VCaP (cell line): ENCODE data around the gene PDE4A.

Source experiments
- H3K27ac ChIP-seq: fragments of 450-650 bp; 2 replicates; pipeline ENCODE4 v1.5.1; 2017
- TF ChIP-seq, protein P1 (sequence below): fragments of 450-650 bp; conservative IDR thresholded peaks from 2 replicates; pipeline ENCODE4 v1.5.1; 2017; ENCODE audit warnings: mild to moderate bottlenecking, moderate library complexity

The PDE4A gene

DNA sequence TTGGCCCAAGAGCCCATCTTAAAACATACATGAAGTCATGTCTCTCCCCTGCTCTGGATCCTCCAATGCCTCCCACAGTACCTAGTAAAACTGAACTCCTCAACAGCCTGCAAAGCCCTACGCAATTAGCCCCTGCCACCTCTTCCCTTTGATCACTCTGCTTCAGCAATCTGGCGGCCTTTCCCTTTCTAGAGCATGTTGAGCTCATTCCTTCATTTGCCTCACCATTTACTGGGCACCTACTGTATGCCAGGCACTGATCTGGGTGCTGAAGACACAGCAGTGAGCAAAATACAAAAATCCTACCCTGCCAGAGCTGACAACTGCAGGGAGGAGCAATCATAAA, 79.9 kb downstream of the PDE4A start:
- no peak overlapping the region for H3K27ac ChIP-seq
- TF ChIP-seq, protein P1, sequence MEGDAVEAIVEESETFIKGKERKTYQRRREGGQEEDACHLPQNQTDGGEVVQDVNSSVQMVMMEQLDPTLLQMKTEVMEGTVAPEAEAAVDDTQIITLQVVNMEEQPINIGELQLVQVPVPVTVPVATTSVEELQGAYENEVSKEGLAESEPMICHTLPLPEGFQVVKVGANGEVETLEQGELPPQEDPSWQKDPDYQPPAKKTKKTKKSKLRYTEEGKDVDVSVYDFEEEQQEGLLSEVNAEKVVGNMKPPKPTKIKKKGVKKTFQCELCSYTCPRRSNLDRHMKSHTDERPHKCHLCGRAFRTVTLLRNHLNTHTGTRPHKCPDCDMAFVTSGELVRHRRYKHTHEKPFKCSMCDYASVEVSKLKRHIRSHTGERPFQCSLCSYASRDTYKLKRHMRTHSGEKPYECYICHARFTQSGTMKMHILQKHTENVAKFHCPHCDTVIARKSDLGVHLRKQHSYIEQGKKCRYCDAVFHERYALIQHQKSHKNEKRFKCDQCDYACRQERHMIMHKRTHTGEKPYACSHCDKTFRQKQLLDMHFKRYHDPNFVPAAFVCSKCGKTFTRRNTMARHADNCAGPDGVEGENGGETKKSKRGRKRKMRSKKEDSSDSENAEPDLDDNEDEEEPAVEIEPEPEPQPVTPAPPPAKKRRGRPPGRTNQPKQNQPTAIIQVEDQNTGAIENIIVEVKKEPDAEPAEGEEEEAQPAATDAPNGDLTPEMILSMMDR = no peak

DNA sequence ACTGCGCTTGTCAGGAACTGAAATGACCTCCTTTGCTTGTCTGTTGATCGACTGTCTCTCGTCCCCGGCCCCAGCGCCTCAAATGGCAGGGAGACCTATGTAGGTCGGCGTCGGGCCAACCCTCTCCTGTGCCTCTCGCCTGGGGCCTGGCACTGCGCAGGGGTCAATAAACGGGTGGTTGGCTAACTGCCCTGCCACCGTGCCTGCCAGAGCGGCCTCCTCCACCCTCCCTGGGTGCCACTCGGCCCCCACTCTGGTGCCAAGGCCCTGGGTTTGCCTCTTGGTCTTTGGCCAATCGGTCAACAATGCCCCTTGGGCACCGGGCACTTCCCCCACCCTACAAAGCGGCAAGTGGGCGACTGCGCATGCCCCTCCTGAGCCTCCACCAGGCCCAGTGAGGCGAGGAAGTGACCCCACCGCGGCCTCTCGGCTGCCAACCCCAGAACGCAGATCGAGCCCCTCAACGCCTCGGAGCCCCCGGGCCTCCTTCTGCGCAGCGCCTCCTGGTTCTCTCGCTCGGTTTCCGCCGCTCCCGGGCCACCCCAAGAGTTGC, 81.7 kb downstream of the PDE4A start:
- H3K27ac ChIP-seq = peak overlapping the region; percentile 98
- TF ChIP-seq, protein P1 = no peak

- TF ChIP-seq, protein P1 = no peak
- peak overlapping the region; percentile 98 for H3K27ac ChIP-seq
Observed at GRCh38 chr19:10502524-10503001, 82.2 kb downstream of the PDE4A start.

DNA sequence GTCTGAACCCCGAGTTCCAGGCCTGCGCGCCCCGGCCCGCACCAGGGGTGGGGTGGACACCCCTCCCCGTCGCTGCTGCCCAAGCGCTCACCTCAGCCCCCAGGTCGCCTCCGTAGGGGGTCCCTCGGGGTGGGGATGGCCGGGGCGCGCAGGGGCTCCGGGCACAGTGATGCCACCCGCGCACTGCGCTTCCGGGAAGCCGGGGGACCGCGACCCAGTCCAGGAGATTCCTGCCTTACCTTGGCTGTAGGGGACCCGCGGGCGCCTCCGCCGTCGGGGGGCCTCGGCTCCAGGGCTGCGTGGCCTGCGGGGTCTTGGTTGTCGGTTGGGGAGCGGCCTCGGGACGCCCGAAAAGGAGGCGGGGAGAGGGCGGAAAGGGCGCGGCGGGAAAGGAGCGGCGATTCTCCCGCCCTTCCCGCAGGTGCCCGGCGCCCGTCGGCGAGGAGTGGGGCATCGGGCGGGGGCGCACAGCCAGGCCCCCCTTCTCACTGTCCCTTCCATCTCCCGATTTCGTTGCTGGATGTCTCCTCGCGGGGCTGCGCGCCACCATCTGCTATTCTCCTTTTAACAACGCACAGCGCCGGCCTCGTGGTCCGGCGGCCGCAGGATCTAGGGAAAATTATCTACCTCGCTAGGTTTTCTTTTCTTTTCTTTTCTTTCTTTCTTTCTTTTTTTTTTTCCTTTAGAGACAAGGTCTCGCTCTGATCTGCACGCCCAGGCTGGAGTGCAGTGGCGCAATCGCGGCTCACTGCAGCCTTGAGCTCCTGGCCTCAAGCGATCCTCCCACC, 82.9 kb downstream of the PDE4A start, which contains the start of gene KEAP1:
KEAP1 (minus strand) TSS at position 355 of the 788 bp plus-strand sequence. CDS start 3,323 bp downstream, outside the sequence.
- TF ChIP-seq, protein P1 = no peak

GRCh38 chr19:10505583-10506229, 85.4 kb downstream of the PDE4A start:
- no peak overlapping the region for H3K27ac ChIP-seq
- TF ChIP-seq, protein P1 = peak; percentile 63

More for the DNA sequence above, 82.9 kb downstream of the PDE4A start, which contains the start of gene KEAP1:
- H3K27ac ChIP-seq = peak within 1 kb of the TSS; percentile 98

DNA sequence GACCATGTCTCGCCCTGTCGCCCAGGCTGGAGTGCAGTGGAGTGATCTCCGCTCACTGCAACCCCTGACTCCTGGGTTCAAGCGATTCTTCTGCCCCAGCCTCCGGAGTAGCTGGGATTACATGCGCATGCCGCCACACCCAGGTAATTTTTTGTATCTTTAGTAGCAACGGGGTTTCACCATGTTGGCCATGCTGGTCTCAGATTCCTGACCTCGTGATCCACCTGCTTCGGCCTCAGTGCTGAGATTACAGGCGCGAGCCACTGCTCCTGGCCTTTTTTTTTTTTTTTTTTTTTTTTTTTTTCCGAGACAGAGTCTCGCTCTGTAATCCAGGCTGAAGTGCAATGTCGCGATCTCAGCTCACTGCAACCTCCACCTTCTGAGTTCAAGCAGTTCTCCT, 87.7 kb downstream of the PDE4A start:
- no peak overlapping the region for H3K27ac ChIP-seq
- TF ChIP-seq, protein P1 = no peak

GRCh38 chr19:10508707-10509106, 88.4 kb downstream of the PDE4A start:
- TF ChIP-seq, protein P1 = no peak
- no peak overlapping the region for H3K27ac ChIP-seq
